Bronchial epithelial cell (primary cell): Measurements from ENCODE around the gene AGR2. TPM values are rescaled to one million over a fixed set of nuclear protein-coding genes. Genes with fewer than 3 reads are reported as not detected.
A peak's percentile ranks its signal among the peaks of the same experiment; 100 is the strongest.

Experiments
- DNase-seq: peaks from one replicate; pipeline ENCODE4 v3.0.0-alpha.2; 2010; ENCODE audit warnings: low read depth
- FAIRE-seq: peaks from 2 replicates; lab custom pipeline; 2011; peaks lifted over from hg19 to GRCh38; lab: Jason Lieb, UNC
- H3K27me3 ChIP-seq: 2 replicates; pipeline ENCODE4 v1.5.1; 2011; ENCODE audit warnings: low read length; ENCODE audit not compliant: control insufficient read depth, insufficient read depth
- H3K36me3 ChIP-seq: 2 replicates; pipeline ENCODE4 v1.5.1; 2011; ENCODE audit warnings: low read length; ENCODE audit not compliant: control insufficient read depth, insufficient read depth
- H3K4me3 ChIP-seq: 2 replicates; pipeline ENCODE4 v1.5.1; 2011; ENCODE audit warnings: mild to moderate bottlenecking, low read depth, low read length, control low read depth
- total RNA-seq: library from RNA; depleted of rRNA; stranded (reverse); fragments of >200 nt; gene quantifications from 2 replicates; pipeline ENCODE4 v1.2.1, GENCODE V29; 2014
- TF ChIP-seq, protein P1 (sequence below): IDR thresholded peaks from 2 replicates; pipeline ENCODE4 v1.5.1; 2011; ENCODE audit warnings: mild to moderate bottlenecking, moderate library complexity, low read length, control low read depth, inconsistent platforms; ENCODE audit not compliant: insufficient read depth, severe bottlenecking

AGR2 gene
- total RNA-seq, 1 donor from 2014 or later, result 163 TPM

DNA sequence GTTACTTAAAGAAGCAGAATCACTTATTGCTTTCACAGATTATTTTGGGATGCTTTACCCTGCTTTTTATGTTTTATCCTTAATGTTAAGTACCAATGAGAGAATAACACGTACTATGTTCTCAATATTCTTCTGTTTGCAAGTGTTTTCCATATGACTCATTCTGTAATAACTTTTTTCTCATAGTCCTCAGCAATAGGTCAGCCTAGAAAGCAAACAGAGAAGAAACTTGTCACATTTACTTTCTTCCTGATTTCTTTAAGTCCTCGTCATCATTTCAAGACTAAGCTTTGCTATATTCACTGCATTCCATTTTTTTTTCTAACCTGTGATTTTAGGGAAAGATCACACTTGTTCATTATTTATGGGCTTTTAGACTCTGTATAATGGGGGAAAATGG is 6.8 kb upstream of the AGR2 start:
- Histone ChIP-seq H3K36me3 (no peaks in the 10 kb centered on the region), H3K27me3 (no peaks in the 10 kb centered on the region), H3K4me3 (no peak overlapping the region)
- peak; percentile 89 for DNase-seq
- FAIRE-seq, result no peak
- TF ChIP-seq, protein P1, sequence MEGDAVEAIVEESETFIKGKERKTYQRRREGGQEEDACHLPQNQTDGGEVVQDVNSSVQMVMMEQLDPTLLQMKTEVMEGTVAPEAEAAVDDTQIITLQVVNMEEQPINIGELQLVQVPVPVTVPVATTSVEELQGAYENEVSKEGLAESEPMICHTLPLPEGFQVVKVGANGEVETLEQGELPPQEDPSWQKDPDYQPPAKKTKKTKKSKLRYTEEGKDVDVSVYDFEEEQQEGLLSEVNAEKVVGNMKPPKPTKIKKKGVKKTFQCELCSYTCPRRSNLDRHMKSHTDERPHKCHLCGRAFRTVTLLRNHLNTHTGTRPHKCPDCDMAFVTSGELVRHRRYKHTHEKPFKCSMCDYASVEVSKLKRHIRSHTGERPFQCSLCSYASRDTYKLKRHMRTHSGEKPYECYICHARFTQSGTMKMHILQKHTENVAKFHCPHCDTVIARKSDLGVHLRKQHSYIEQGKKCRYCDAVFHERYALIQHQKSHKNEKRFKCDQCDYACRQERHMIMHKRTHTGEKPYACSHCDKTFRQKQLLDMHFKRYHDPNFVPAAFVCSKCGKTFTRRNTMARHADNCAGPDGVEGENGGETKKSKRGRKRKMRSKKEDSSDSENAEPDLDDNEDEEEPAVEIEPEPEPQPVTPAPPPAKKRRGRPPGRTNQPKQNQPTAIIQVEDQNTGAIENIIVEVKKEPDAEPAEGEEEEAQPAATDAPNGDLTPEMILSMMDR, result no peak

DNA sequence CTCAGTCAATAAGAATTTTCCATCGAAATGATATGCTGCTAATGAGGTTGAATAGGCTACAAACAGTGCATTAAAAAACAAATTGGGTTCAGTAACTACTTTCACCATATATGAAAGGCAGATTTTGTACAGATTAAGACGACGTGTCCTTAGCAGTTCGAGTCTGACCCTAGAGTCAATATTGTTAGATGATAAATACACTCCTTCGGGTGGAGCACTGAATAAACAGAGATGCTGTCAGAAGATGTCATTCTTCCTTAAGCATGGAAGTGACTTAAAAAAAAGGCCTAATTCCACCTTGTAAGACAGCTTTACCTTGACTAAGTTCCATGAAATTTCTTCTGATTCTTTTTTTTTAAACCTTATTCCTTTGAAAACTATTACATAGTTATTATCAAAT is 5.8 kb upstream of the AGR2 start:
- no peaks in the 10 kb centered on the region for H3K36me3 ChIP-seq
- FAIRE-seq (no peak), DNase-seq (peak; percentile 43)
- TF ChIP-seq, protein P1, result no peak
- H3K27me3 ChIP-seq, result no peaks in the 10 kb centered on the region
- no peak overlapping the region for H3K4me3 ChIP-seq

DNA sequence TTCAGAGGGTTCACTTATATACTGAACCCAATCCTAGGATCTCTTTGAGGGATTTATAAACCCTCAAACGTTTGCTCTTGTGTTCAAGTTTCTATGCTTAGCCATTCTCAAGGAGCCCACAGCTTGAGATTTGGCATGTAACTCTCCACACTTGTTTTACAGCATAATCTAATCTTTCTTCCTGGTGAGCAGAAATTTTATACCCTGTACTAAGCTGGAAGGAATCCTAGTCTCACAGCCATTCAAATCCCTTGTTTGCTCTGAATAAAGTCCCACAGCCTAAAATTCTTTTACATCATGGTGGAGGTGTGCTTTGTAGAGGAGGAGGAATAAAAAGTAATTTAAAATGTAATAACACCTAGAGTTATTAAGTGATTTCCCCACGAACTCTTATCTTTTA is 5.3 kb upstream of the AGR2 start:
- no peaks in the 10 kb centered on the region for H3K36me3 ChIP-seq
- FAIRE-seq (no peak), DNase-seq (no peak)
- no peaks in the 10 kb centered on the region for H3K27me3 ChIP-seq
- TF ChIP-seq, protein P1, result no peak
- no peak overlapping the region for H3K4me3 ChIP-seq

DNA sequence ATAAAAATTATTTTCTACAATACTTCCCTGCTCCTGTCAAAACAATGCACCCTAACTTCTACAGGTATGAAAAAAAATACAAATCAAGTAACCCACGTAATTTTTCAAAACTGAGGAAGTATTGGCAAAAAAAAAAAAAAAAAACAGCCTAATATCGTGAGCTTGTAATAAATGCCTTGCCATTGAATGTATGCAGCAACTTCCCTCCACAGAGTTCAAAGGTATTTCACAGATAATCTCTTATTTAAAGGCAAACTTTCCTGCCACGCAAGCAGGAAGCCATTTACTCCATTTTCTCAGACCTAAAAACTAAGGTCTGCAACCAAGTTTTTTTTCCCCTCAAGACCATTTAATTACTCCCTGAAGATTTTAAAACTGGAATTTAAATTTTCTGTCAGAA is 642 bp upstream of the AGR2 start:
- DNase-seq (no peak), FAIRE-seq (no peak)
- Histone ChIP-seq H3K4me3 (no peak overlapping the region), H3K36me3 (no peaks in the 10 kb centered on the region), H3K27me3 (no peaks in the 10 kb centered on the region)
- TF ChIP-seq, protein P1, result no peak

DNA sequence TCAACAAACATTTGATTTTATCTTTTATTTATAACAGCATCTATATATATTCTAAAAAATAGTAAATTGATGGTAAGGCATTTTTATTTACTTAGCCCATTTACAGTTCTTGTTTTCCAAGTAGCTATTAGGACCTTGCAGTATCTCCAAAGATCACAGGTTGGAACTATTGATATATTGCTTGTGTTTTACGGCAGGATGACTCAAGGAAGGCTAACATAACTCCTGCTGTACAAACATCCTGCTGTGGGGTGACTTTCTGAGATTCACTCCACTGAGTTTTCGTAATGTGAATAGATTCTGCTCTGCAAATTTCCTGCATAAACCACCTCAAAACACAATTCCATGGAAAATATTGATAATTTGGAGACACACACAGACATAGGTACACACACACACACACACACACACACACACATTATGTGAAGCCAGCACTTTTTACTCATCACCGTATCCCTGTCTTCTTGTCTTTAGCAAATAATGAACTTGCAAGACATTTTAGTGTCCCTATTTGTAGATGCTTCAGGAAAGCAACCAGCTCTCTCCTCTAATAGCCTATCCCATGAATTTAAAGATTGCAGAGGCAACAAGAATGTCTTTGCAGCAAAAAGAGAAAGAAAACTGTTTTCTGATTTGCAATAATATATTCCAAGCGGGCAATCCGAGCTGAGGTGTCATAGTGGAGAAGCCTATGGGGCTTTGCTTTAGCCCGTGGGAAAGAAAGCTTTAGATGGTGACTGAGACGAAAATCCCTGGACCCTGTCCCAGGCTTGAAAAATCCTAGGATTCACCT is 722 bp downstream of the AGR2 start:
- TF ChIP-seq, protein P1, result no peak
- FAIRE-seq (no peak), DNase-seq (peak; percentile 77)
- Histone ChIP-seq H3K27me3 (no peaks in the 10 kb centered on the region), H3K4me3 (peak overlapping the region; percentile 44), H3K36me3 (peaks cover 3% of the 10 kb centered on the region)
